GM23248 (cell line): ENCODE measurements around the gene SPEF2.

Experiments
- EZH2 ChIP-seq: fragments of 200-600 bp; sonication (generic); IDR thresholded peaks from 2 replicates; pipeline ENCODE4 v1.6.1; 2018; ENCODE audit warnings: antibody characterized with exemption, mild to moderate bottlenecking; ENCODE audit not compliant: insufficient read depth, poor library complexity, severe bottlenecking
- EZH2phosphoT487 ChIP-seq: fragments of 200-600 bp; sonication (generic); IDR thresholded peaks from 2 replicates; pipeline ENCODE4 v1.6.1; 2018; ENCODE audit warnings: antibody characterized with exemption, moderate library complexity, mild to moderate bottlenecking, low read depth; ENCODE audit not compliant: insufficient read depth

DNA sequence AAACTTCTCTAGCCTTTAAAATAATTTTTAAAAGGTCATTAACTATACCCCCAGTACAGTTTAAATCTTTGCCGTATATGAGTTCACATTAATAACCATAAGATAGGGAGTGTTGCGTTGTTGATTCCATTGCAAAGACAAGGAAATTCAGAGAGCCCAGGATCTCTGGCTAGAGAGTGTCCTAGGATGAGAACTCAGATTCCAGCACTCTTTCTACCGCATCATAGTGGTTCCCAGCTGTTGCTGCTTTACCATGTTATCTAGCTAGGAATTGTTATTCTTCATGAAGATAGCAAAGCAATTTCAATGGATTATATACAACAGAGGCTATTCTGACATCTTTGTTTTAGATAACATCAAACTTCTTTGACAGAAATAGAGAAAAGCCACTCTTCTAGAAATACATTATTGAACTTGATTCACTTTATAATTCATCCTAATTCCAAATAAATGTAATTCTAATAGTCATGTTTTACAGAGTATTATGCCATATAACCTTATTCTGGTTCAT is 160.7 kb downstream of the SPEF2 start:
- TF ChIP-seq EZH2, result no peak
- TF ChIP-seq EZH2phosphoT487, result no peak
